ENCODE results near the gene NMRK2. TPM values are rescaled to one million over a fixed set of nuclear protein-coding genes. Genes with fewer than 3 reads are reported as not detected.

The NMRK2 gene
- polyA plus RNA-seq, 1 of the 3 experiments (the other 2 are of a cell fraction): not detected

DNA sequence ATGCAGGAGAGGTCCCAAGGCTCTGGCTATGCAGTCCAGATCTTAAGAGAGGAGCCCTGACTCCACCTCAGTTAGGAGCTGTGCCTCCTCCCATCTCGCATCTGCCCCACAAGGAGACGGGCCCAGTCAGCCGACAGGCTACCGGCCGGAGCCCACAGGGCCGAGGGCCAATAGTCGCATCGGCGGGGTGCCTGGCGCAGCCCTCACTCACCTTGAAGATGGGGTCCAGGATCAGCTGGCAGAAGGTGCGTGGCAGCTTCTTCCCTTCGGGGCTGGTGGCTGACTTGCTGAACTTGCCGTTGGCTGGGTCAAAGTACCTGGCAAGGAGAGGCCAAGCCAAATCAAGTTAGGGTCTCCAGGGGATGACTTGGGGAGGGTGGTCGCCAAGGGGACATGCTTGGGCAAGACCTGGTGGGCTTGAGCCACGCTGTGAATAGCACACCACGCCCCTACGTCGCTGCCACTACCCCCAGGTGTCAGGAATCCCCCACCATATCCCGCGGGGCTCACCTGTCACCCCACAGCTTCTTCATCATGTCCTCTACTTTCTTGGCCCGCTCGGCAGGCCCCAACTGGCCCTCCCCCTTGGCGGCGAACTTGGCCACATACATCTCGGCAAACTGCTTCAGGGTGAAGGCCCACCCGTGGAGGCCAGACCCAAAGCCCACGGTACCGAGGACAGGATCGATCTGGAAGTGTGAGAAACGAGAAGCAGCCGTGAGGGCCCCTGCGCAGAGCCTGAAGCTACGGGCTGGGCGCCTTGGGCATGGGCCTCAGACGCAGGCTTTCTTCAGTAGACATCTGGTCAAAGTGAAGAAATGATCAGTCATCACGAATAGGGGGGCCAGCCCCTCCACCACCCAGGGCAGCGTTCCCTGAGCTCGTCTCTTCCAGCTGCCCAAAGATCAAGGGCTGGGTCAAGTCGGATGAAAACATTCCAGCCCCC lies 49.1 kb downstream of the NMRK2 start:
- WGBS (ENCODE audit: low lambda C conversion rate): 92% methylated on average over 31 of the region's 39 CpGs
- Histone ChIP-seq H3K9me2 (no peaks in the 10 kb centered on the region), H3K4me1 (ENCODE audit: control insufficient read depth in 1 of 2, insufficient read depth in 2 of 2, low read depth in 1 of 2, low read length in 1 of 2) (peaks cover 15 to 35% of the 10 kb centered on the region in 2 experiments), H2AFZ (ENCODE audit: low read depth) (no peak overlapping the region), H3K79me2 (ENCODE audit: insufficient read depth) (peaks cover 80% of the 10 kb centered on the region), H3F3A (replicated peaks; ENCODE audit: insufficient read depth) (peaks cover 62% of the 10 kb centered on the region), H3K4me3 (ENCODE audit: low read depth in 2 of 2, low read length in 1 of 2) (no peak overlapping the region), H4K20me1 (ENCODE audit: insufficient read depth) (peaks cover 82% of the 10 kb centered on the region), H3K9ac (no peak overlapping the region), H3K4me2 (peak overlapping the region; percentile 89; the same call in 1 of the 2 replicates), H3K27me3 (ENCODE audit: insufficient read depth) (no peaks in the 10 kb centered on the region), H3K27ac (ENCODE audit: low read depth in 2 of 2, low read length in 1 of 2) (peak overlapping the region; percentile 22 to 28; a peak in 2 of 4 replicates), H3K9me3 (no peaks in the 10 kb centered on the region), H3K36me3 (replicated peaks in 1 of 2; ENCODE audit: control insufficient read depth in 1 of 2, insufficient read depth in 2 of 2, low read length in 1 of 2) (peaks cover 70 to 73% of the 10 kb centered on the region in 2 experiments)
- DNase-seq: peak; percentile 17
- TF ChIP-seq RFX5 (IDR thresholded peaks at IDR 0.05; ENCODE audit: low read length) (no peak), RXRA (IDR thresholded peaks at IDR 0.05; ENCODE audit: borderline replicate concordance, low read depth) (no peak), FOXM1 (IDR thresholded peaks at IDR 0.05; ENCODE audit: low read depth) (no peak), YY1 (IDR thresholded peaks at IDR 0.05; ENCODE audit: low read depth) (no peak), TCF12 (IDR thresholded peaks at IDR 0.05) (no peak), CHD2 (IDR thresholded peaks at IDR 0.05; ENCODE audit: low read length, partially characterized antibody) (no peak), JUND (IDR thresholded peaks at IDR 0.05) (no peak), FOXJ3 (CRISPR knock-in tag; IDR thresholded peaks at IDR 0.05) (no peak), ELF1 (IDR thresholded peaks at IDR 0.05) (no peak), GABPA (IDR thresholded peaks at IDR 0.05; ENCODE audit: low read depth) (no peak), MXI1 (IDR thresholded peaks at IDR 0.05; ENCODE audit: low read depth, low read length) (no peak)
- TF ChIP-seq, protein P1, sequence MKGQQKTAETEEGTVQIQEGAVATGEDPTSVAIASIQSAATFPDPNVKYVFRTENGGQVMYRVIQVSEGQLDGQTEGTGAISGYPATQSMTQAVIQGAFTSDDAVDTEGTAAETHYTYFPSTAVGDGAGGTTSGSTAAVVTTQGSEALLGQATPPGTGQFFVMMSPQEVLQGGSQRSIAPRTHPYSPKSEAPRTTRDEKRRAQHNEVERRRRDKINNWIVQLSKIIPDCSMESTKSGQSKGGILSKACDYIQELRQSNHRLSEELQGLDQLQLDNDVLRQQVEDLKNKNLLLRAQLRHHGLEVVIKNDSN (IDR thresholded peaks at IDR 0.05; ENCODE audit: borderline replicate concordance, low read depth): no peak
- TF ChIP-seq, protein P2, sequence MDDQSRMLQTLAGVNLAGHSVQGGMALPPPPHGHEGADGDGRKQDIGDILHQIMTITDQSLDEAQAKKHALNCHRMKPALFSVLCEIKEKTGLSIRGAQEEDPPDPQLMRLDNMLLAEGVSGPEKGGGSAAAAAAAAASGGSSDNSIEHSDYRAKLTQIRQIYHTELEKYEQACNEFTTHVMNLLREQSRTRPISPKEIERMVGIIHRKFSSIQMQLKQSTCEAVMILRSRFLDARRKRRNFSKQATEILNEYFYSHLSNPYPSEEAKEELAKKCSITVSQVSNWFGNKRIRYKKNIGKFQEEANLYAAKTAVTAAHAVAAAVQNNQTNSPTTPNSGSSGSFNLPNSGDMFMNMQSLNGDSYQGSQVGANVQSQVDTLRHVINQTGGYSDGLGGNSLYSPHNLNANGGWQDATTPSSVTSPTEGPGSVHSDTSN (IDR thresholded peaks at IDR 0.05): no peak
- TF ChIP-seq, protein P3, sequence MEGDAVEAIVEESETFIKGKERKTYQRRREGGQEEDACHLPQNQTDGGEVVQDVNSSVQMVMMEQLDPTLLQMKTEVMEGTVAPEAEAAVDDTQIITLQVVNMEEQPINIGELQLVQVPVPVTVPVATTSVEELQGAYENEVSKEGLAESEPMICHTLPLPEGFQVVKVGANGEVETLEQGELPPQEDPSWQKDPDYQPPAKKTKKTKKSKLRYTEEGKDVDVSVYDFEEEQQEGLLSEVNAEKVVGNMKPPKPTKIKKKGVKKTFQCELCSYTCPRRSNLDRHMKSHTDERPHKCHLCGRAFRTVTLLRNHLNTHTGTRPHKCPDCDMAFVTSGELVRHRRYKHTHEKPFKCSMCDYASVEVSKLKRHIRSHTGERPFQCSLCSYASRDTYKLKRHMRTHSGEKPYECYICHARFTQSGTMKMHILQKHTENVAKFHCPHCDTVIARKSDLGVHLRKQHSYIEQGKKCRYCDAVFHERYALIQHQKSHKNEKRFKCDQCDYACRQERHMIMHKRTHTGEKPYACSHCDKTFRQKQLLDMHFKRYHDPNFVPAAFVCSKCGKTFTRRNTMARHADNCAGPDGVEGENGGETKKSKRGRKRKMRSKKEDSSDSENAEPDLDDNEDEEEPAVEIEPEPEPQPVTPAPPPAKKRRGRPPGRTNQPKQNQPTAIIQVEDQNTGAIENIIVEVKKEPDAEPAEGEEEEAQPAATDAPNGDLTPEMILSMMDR (IDR thresholded peaks at IDR 0.05): no peak
- POLR2A ChIA-PET: interaction anchor here (6.8 kb wide), 1 partner anchor 10 kb away, joined by 60 read pairs; the partner anchor contains the start of gene DAPK3
- CTCF ChIA-PET: interaction anchor here (0.7 to 1.2 kb wide), 2 partner anchors 11 kb away, joined by 3 read pairs; partner anchors contain the start of gene DAPK3

All from SK-N-SH (cell line).